RWPE1 (cell line): ENCODE results near the gene C10orf90.

Experiments used
- CTCF ChIA-PET: fragments of 350-600 bp; sonication (Branson Sonifier 250); formaldehyde crosslinking; extraction: SDS; loops from one replicate; lab custom pipeline; 2021; lab: Yijun Ruan, JAX
- POLR2A ChIA-PET: fragments of 400-600 bp; formaldehyde crosslinking; extraction: SDS; loops from one replicate; lab custom pipeline; 2020; ENCODE audit warnings: antibody characterized with exemption; ENCODE audit not compliant: low non-redundant PET; lab: Yijun Ruan, JAX
- DNase-seq: peaks from one replicate; pipeline ENCODE4 v3.0.0; 2012; ENCODE audit warnings: low spot score
- H3K27ac ChIP-seq: fragments of 450-650 bp; 2 replicates; pipeline ENCODE4 v1.5.1; 2017
- CTCF ChIP-seq: fragments of 450-650 bp; conservative IDR thresholded peaks from 2 replicates; pipeline ENCODE4 v1.5.1; 2017; ENCODE audit warnings: low read depth, mild to moderate bottlenecking

C10orf90 gene

GRCh38 chr10:126501828-126502227, 168.7 kb downstream of the C10orf90 start:
- no peak for DNase-seq
- POLR2A ChIA-PET: no interaction called here
- no peak overlapping the region for H3K27ac ChIP-seq
- no peak for TF ChIP-seq CTCF
- CTCF ChIA-PET: interaction anchor here (0.6 kb wide), 2 partner anchors 15 to 1177 kb away, joined by 3 read pairs; no protein-coding TSS in a partner anchor

GRCh38 chr10:126500866-126501265, 169.6 kb downstream of the C10orf90 start:
- CTCF ChIA-PET: no interaction called here
- no peak overlapping the region for H3K27ac ChIP-seq
- TF ChIP-seq CTCF: no peak
- POLR2A ChIA-PET: no interaction called here
- no peak for DNase-seq

- TF ChIP-seq CTCF: no peak
- CTCF ChIA-PET: no interaction called here
- POLR2A ChIA-PET: no interaction called here
- no peak for DNase-seq
- no peak overlapping the region for H3K27ac ChIP-seq
Measured at GRCh38 chr10:126500185-126500584, 170.3 kb downstream of the C10orf90 start.

GRCh38 chr10:126499744-126500143, 170.7 kb downstream of the C10orf90 start:
- ChIA-PET CTCF (no interaction called here), POLR2A (no interaction called here)
- no peak overlapping the region for H3K27ac ChIP-seq
- DNase-seq: no peak
- no peak for TF ChIP-seq CTCF

GRCh38 chr10:126497672-126498071, 172.8 kb downstream of the C10orf90 start:
- no peak overlapping the region for H3K27ac ChIP-seq
- TF ChIP-seq CTCF: no peak
- no peak for DNase-seq
- ChIA-PET POLR2A (no interaction called here), CTCF (interaction anchor here (0.5 kb wide), 1 partner anchor 804 kb away, joined by 3 read pairs; no protein-coding TSS in a partner anchor)

- TF ChIP-seq CTCF: no peak
- CTCF ChIA-PET: interaction anchor here (0.5 kb wide), 1 partner anchor 805 kb away, joined by 3 read pairs; no protein-coding TSS in a partner anchor
- H3K27ac ChIP-seq: no peak overlapping the region
- no peak for DNase-seq
- POLR2A ChIA-PET: no interaction called here
Measured at GRCh38 chr10:126496771-126497545, 173.5 kb downstream of the C10orf90 start.
